CD14-positive monocyte (primary cell): ENCODE measurements around the gene OVOL3. TPM values are rescaled to one million over a fixed set of nuclear protein-coding genes. Genes with fewer than 3 reads are reported as not detected.
A peak's percentile ranks its signal among the peaks of the same experiment; 100 is the strongest.

Source experiments
- DNase-seq, 3 donors: peaks; one replicate each; pipeline ENCODE4 v3.0.0-alpha.2; 2011 to 2022
- H2AFZ ChIP-seq: 2 replicates; pipeline ENCODE4 v1.6.0; 2012; ENCODE audit warnings: mild to moderate bottlenecking, low read depth, low read length, inconsistent platforms; ENCODE audit not compliant: insufficient read depth, poor library complexity, severe bottlenecking
- H3K27ac ChIP-seq, 2 donors: 1 replicate in 1 of 2; 2 replicates in 1 of 2; pipeline ENCODE4 v1.5.1; 2012 to 2013; ENCODE audit warnings: low read length in 2 of 2, control low read depth in 1 of 2, inconsistent platforms in 1 of 2, low read depth in 1 of 2, mild to moderate bottlenecking in 1 of 2
- H3K27me3 ChIP-seq, 2 donors: one replicate each; pipeline versions ENCODE4 v1.6.0 to v1.6.1; 2011 to 2013; ENCODE audit warnings: low read length in 2 of 2; ENCODE audit not compliant: control insufficient read depth in 2 of 2, insufficient read depth in 2 of 2
- H3K36me3 ChIP-seq, 2 donors: replicated peaks in 1 of 2; 1 replicate in 1 of 2; 2 replicates in 1 of 2; pipeline versions ENCODE4 v1.5.1 to v1.6.1; 2012 to 2013; ENCODE audit warnings: low read length in 2 of 2, control low read depth in 1 of 2, inconsistent platforms in 1 of 2, mild to moderate bottlenecking in 1 of 2; ENCODE audit not compliant: insufficient read depth in 2 of 2, control insufficient read depth in 1 of 2
- H3K4me1 ChIP-seq, 2 donors: 1 replicate in 1 of 2; 2 replicates in 1 of 2; pipeline versions ENCODE4 v1.5.1 to v1.6.1; 2012 to 2013; ENCODE audit warnings: low read length in 2 of 2, control low read depth in 1 of 2, inconsistent platforms in 1 of 2, mild to moderate bottlenecking in 1 of 2, moderate library complexity in 1 of 2; ENCODE audit not compliant: insufficient read depth in 2 of 2, control insufficient read depth in 1 of 2
- H3K4me2 ChIP-seq: replicated peaks from 2 replicates; pipeline ENCODE3; 2012; ENCODE audit warnings: low read length, moderate library complexity, mild to moderate bottlenecking; ENCODE audit not compliant: poor library complexity, severe bottlenecking; ENCODE audit errors: extremely low read depth
- H3K4me3 ChIP-seq, 3 experiments: fragments of 200-600 bp in 1 of 3; sonication (generic) in 1 of 3; replicated peaks in 1 of 3; 1 replicate in 2 of 3; 2 replicates in 1 of 3; pipeline ENCODE4 v1.5.1; 2011 to 2013; ENCODE audit warnings: low read length in 3 of 3, mild to moderate bottlenecking in 3 of 3, control low read depth in 2 of 3, low read depth in 2 of 3, inconsistent platforms in 1 of 3, moderate library complexity in 1 of 3
- H3K79me2 ChIP-seq: 2 replicates; pipeline ENCODE4 v1.6.0; 2012; ENCODE audit warnings: mild to moderate bottlenecking, control low read depth, inconsistent platforms, low read length, moderate library complexity; ENCODE audit not compliant: insufficient read depth
- H3K9ac ChIP-seq: 2 replicates; pipeline ENCODE4 v1.6.0; 2017; ENCODE audit warnings: low read length, mild to moderate bottlenecking; ENCODE audit not compliant: insufficient read depth, poor library complexity, severe bottlenecking
- H3K9me3 ChIP-seq, 2 donors: replicated peaks in 1 of 2; 1 replicate in 1 of 2; 2 replicates in 1 of 2; pipeline versions ENCODE4 v1.5.1 to v1.6.1; 2012 to 2013; ENCODE audit warnings: low read length in 2 of 2, control low read depth in 1 of 2; ENCODE audit not compliant: control insufficient read depth in 1 of 2, insufficient read depth in 1 of 2
- H4K20me1 ChIP-seq: 2 replicates; pipeline ENCODE4 v1.6.0; 2012; ENCODE audit warnings: mild to moderate bottlenecking, low read length, control low read depth, moderate library complexity; ENCODE audit not compliant: insufficient read depth
- H3K27ac Mint-ChIP-seq, 7 donors: one replicate each; pipeline ENCODE4 v1.8.0; 2020; ENCODE audit warnings: mild to moderate bottlenecking in 7 of 7, mixed read lengths in 7 of 7, moderate library complexity in 6 of 7, inconsistent platforms in 2 of 7
- H3K27me3 Mint-ChIP-seq, 3 donors: one replicate each; pipeline ENCODE4 v1.8.0; 2021 to 2022; ENCODE audit warnings: low read depth in 3 of 3, mild to moderate bottlenecking in 3 of 3, mixed read lengths in 3 of 3, moderate library complexity in 3 of 3, inconsistent platforms in 1 of 3
- H3K36me3 Mint-ChIP-seq, 2 donors: one replicate each; pipeline ENCODE4 v1.8.0; 2020; ENCODE audit warnings: mixed read lengths in 2 of 2, inconsistent platforms in 1 of 2, mild to moderate bottlenecking in 1 of 2
- H3K4me1 Mint-ChIP-seq: one replicate; pipeline ENCODE4 v1.8.0; 2020; ENCODE audit warnings: mild to moderate bottlenecking, mixed read lengths
- H3K4me3 Mint-ChIP-seq, 2 donors: one replicate each; pipeline ENCODE4 v1.8.0; 2020; ENCODE audit warnings: mild to moderate bottlenecking in 2 of 2, mixed read lengths in 2 of 2, moderate library complexity in 1 of 2
- H3K9me3 Mint-ChIP-seq, 7 donors: one replicate each; pipeline ENCODE4 v1.8.0; 2020 to 2022; ENCODE audit warnings: mixed read lengths in 7 of 7, mild to moderate bottlenecking in 6 of 7, moderate library complexity in 6 of 7, inconsistent platforms in 2 of 7
- WGBS: methylation state at CpG from one replicate; pipeline ENCODE4 v1.1.5; 2013; ENCODE audit warnings: missing lambda C conversion rate; ENCODE audit not compliant: insufficient coverage; 5-methylcytosine and 5-hydroxymethylcytosine counted together
- intact Hi-C, 2 donors: fragments of 100-400 bp; cut with micrococcal nuclease; formaldehyde crosslinking; loops; one replicate each; pipeline versions ENCODE4 v1.15.0 to v1.15.1; 2023
- polyA plus RNA-seq, 3 donors: library from polyadenylated mRNA; depleted of rRNA in 1 of 3; unstranded in 2 of 3; stranded (reverse) in 1 of 3; fragments of 300-500 nt in 2 of 3; fragments of >200 nt in 1 of 3; fragmentation: Illumina TruSeq in 2 of 3; gene quantifications; 1 replicate in 2 of 3; 2 replicates in 1 of 3; pipeline ENCODE4 v1.2.3, GENCODE V29; 2012 to 2021
- TF ChIP-seq, protein P1 (sequence below): fragments of 200-600 bp; IDR thresholded peaks from one replicate; pipeline ENCODE4 v1.8.0; 2022; ENCODE audit warnings: antibody characterized with exemption, mild to moderate bottlenecking

The OVOL3 gene
- polyA plus RNA-seq, 3 donors: not detected

DNA sequence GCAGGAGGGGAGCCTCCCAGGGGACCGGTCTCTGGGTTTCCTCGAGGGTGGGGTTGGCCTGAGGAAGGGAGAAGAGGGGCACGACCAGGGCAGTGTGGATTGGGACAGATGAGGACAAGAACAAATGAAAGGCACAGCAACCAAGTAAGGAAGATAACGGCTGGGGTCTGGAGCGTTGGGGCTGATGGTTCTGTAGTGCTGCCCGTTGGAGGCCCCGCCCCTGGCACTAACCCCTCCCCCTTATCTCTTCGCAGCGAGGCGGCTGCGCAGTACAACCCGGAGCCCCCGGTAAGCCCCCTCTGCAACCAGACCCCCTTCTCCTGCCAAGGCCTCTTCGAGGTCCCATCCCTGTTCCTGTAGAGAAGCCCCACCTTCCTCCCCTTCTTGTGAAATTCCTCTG lies 31.1 kb downstream of the OVOL3 start:
- Mint-ChIP-seq H3K27me3 (peaks cover 0 to 4% (median 3%) of the 10 kb centered on the region in 3 donors), H3K27ac (peak overlapping the region in 4 of 7 donors; percentile 6 to 98 (median 88)), H3K36me3 (peaks cover 49 to 51% of the 10 kb centered on the region in 2 donors), H3K4me1 (peaks cover 18% of the 10 kb centered on the region), H3K9me3 (peaks cover 0 to 4% (median 0%) of the 10 kb centered on the region in 7 donors), H3K4me3 (peak overlapping the region in 1 of 2 donors; percentile 16)
- intact Hi-C loops: loop anchor here in 1 of 2 donors (10.0 kb wide), 1 partner anchor 397 kb away; the partner anchor contains the start of genes IGFLR1, LIN37, PSENEN and U2AF1L4
- H3K27me3 ChIP-seq: no peaks in the 10 kb centered on the region
- peak overlapping the region; percentile 99 for H3K4me2 ChIP-seq
- H3K27ac ChIP-seq: peak overlapping the region in 1 of 2 donors; percentile 46
- H3K9ac ChIP-seq: no peak overlapping the region
- no peak overlapping the region for H2AFZ ChIP-seq
- no peak overlapping the region for H3K4me3 ChIP-seq
- DNase-seq: no peak
- H3K36me3 ChIP-seq: peaks cover 40 to 50% of the 10 kb centered on the region in 2 donors
- peaks cover 23 to 34% of the 10 kb centered on the region in 2 donors for H3K4me1 ChIP-seq
- TF ChIP-seq, protein P1, sequence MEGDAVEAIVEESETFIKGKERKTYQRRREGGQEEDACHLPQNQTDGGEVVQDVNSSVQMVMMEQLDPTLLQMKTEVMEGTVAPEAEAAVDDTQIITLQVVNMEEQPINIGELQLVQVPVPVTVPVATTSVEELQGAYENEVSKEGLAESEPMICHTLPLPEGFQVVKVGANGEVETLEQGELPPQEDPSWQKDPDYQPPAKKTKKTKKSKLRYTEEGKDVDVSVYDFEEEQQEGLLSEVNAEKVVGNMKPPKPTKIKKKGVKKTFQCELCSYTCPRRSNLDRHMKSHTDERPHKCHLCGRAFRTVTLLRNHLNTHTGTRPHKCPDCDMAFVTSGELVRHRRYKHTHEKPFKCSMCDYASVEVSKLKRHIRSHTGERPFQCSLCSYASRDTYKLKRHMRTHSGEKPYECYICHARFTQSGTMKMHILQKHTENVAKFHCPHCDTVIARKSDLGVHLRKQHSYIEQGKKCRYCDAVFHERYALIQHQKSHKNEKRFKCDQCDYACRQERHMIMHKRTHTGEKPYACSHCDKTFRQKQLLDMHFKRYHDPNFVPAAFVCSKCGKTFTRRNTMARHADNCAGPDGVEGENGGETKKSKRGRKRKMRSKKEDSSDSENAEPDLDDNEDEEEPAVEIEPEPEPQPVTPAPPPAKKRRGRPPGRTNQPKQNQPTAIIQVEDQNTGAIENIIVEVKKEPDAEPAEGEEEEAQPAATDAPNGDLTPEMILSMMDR: no peak
- H3K9me3 ChIP-seq: no peaks in the 10 kb centered on the region
- 85% methylated on average over 9 of the region's 14 CpGs for WGBS
- peaks cover 40% of the 10 kb centered on the region for H3K79me2 ChIP-seq
- peaks cover 55% of the 10 kb centered on the region for H4K20me1 ChIP-seq

DNA sequence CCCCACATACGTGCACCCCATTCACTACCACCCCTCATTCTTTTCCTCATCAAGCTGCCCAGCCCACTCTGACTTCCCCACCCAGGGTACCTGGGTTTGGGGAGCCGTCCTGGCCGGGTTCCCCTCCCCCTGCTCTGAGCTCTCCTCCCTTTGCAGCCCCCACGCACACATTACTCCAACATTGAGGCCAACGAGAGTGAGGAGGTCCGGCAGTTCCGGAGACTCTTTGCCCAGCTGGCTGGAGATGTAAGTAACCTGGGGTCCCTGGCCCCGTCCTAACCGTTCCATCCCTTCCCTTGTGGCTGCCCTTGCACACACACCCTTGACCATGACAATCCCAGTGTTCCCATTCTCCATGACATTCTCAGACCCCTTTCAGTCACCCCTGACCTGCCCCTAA lies 31.6 kb downstream of the OVOL3 start:
- TF ChIP-seq, protein P1: no peak

More for the DNA sequence above, 31.6 kb downstream of the OVOL3 start:
- Mint-ChIP-seq H3K4me1 (peaks cover 14% of the 10 kb centered on the region), H3K27ac (peak overlapping the region in 4 of 7 donors; percentile 42 to 98 (median 78)), H3K36me3 (peaks cover 53 to 55% of the 10 kb centered on the region in 2 donors), H3K4me3 (no peak overlapping the region), H3K9me3 (peaks cover 0 to 4% (median 0%) of the 10 kb centered on the region in 7 donors), H3K27me3 (peaks cover 0 to 4% (median 3%) of the 10 kb centered on the region in 3 donors)
- Histone ChIP-seq H3K27me3 (no peaks in the 10 kb centered on the region), H3K9ac (no peak overlapping the region), H3K4me2 (no peak overlapping the region), H3K79me2 (peaks cover 40% of the 10 kb centered on the region), H3K9me3 (no peaks in the 10 kb centered on the region), H3K27ac (no peak overlapping the region), H3K36me3 (peaks cover 43 to 55% of the 10 kb centered on the region in 2 donors), H2AFZ (no peak overlapping the region), H4K20me1 (peaks cover 59% of the 10 kb centered on the region), H3K4me1 (peaks cover 21 to 30% of the 10 kb centered on the region in 2 donors), H3K4me3 (no peak overlapping the region)
- 93% methylated on average over 9 of the region's 9 CpGs for WGBS
- intact Hi-C loops: loop anchor here in 1 of 2 donors (10.0 kb wide), 1 partner anchor 398 kb away; the partner anchor contains the start of genes IGFLR1, LIN37, PSENEN and U2AF1L4
- no peak for DNase-seq
